Eye (tissue), 1 donor: ENCODE measurements around the gene CFAP47.
"Not testable (repeated sequence)": the region's sequence is repeated elsewhere in the genome, so short reads cannot be mapped to it uniquely, and the experiment has no call there.

Experiments used
- DNase-seq: peaks from one replicate; pipeline ENCODE4 v3.0.0-alpha.2; 2015

Gene CFAP47, protein sequence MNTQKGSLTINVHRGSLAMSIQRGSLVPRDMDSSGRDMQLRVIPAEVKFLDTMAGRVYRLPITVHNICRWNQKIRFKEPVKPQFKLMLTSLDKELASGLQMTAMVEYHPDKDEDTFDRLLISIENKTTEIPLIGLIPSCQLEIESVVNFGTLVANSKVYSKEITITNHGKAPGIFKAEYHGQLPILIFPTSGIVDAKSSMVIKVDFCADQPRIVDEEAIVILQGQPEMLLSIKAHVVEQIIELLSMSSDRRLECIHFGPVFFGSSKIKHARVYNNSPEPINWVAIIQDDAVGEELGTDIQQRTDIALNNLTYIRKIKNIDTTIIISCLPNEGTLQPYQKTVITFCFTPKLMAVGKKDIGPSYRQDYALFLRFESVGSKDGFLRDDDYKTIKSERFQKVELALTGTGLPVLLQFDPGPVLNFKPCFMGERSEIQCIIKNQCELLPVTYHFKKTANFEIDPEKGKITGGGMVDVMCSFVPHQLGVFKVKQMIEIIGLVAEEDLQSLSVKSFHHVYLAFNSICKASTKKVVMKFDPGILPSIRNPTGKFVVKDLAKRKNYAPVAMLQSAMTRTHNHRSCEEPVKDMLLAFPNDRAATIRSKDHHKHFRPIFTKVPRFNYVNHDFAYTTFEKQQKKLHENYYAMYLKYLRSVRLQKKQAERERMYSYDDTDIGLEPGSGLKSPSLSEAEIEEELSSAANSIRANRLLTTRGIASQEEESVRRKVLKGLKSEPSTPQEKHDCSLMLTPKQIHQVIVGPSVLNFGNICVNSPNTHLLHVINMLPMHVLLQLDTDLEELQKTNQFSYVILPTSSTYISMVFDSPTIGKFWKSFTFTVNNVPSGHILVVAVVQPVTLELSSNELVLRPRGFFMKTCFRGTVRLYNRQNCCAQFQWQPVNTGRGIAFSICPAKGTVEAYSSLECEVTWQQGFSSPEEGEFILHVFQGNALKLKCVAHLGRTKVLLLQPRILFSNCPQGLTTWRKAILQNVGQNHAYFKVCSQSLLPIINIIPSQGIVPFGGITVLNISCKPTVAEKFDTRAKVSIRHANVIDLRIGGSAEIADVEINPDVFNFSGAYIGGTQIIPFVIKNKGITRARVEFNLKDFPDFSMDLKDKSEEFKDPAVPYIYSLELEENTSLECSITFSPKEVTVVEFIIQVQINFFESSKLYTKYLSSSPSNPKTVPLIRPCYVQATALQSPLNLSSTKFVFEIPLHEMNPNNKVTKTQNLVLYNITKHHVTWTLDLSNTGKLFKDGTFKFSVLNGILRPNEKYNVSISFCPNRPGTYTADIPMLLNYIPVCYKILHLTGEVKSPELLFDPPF (N-terminal part only)

DNA sequence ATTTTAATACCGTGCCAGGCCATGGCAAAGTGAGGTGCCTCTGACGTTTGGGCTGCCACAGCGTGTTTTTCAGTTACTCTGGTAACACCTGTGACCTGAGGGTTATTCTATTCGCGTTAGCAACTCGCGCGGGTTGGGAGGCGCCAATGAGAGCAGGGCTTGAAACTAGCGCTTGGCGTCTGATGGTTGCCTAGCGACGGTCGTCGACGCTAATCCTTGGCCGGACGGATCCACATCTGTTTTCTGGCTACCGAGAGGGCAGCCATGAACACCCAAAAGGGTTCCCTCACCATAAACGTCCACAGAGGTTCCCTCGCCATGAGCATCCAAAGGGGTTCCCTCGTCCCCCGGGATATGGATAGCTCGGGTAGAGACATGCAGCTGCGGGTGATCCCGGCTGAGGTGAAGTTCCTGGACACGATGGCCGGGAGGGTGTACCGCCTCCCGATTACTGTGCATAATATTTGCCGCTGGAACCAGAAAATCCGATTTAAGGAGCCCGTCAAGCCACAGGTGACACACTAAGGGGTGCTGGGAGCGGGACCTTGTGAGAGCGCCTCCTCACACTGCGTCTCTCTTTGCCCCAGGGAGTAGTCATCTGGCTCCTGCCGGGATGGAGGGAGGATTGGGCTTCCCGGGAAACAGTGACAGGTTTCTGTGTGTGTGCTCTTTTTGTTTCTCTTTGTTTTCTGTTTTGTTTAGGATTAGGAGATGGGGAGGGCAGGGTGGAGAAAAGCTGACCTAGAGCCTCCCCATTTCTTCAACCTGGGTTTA, at the start of gene CFAP47:
Gene CFAP47, plus strand, starts transcription at position 199 of the 774 bp plus-strand sequence. Its CDS starts 66 bp downstream, at position 265.
- DNase-seq, result peak; percentile 83

DNA sequence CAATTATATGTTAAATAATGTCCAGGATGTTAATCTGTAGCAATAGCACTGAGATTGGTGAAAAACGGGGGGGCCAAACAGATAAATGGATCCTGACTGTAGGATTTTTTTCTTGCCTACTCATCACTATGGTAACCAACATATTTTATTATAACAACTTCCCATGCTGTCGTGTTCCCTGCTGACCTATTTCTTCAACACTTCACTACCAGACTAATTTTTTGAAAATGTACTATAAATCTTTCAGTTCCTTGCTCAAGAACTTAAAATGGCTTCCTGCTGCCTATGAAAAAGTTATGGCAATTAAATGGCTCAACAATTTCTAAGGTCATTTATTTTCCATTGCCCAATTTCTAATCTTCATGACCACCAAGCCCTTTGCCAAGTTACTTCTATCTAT, 38.9 kb upstream of the CFAP47 start:
- no peak for DNase-seq

DNA sequence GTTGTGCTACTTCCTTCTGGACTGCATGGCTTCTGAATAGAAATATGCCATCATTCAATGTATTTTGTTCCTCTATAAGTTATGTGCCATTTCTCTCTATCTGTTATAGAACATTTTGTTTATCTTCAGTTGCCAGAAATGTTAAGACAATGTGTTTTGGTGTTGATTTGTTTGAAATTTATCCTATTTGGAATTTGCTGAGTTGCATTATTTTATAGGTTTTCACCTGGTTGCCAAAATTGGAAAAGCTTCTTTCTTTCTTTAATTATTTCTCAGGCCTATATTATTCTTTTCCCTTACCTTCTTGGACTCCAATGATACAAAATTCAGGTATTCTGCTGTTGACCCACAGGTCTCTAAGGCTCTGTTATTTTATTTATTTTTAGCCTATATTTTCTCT, 33.4 kb upstream of the CFAP47 start:
- DNase-seq, result no peak

DNA sequence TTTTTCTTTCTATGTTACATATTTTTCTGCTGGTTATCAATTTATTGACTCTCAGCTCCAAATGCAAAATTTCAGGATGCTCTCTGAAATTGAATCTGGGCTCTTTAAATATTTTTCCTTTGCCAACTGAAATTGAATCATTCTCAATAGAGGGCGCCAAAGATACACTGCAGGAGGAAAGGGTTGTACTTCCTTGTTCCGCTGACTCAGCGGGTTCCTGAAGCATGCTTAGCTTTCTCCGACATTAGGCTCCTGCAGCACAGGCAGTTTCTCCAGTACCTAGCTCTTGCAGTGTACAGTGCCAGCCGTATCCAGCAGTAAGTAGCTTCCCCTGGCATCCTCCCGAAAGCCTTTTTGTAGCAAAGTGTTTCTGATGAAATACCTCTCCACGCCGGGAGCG, 28.8 kb upstream of the CFAP47 start:
- peak; percentile 66 for DNase-seq

DNA sequence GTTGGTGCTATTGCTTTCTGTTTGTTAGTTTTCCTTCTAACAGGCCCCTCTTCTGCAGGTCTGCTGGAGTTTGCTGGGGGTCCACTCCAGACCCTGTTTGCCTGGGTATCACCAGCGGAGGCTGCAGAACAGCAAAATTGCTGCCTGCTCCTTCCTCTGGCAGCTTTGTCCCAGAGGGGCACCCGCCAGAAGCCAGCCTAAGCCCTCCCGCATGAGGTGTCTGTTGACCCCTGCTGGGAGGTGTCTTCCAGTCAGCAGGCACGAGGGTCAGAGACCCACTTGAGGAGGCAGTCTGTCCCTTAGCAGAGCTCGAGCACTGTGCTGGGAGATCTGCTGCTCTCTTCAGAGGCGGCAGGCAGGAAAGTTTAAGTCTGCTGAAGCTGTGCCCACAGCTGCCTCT, 67.3 kb downstream of the CFAP47 start:
- not testable (repeated sequence) for DNase-seq

DNA sequence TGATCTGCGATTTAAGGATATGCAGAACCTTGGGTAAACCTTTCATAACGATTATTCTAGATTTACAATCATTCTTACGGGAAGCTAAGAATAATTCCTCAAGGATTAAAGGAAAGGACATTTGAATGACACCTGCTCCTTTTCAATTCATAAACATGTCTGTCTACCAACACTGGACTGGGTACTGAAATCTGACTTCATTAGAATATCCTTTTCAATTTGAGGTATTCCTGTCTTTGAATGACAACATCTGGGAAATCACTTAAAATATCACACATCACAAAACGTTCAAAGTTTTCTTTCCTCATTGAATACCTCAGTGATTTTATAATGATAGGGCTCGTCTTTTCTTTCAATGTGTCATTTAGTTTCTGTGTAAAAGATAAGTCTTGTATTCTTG, 87.7 kb downstream of the CFAP47 start:
- no peak for DNase-seq

DNA sequence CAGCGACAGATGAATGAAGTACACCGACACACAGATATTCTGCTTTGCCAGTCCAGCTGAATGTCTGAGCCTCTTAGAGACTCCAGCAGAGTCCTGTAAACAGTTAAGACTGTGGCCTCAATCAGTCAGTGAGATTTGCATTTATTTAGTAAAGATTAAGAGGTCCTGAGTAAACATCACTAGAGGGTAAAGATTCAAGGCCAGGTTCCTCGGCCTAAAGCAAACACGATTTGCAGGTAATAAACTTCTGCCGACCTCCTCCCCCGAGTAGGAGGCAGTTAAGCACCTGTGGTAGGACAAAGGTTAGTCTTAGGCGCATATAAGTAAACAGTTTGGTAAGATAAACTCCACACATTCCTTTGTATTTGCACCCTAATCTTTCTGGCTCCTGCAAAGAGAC, 99.6 kb downstream of the CFAP47 start:
- DNase-seq, result no peak

DNA sequence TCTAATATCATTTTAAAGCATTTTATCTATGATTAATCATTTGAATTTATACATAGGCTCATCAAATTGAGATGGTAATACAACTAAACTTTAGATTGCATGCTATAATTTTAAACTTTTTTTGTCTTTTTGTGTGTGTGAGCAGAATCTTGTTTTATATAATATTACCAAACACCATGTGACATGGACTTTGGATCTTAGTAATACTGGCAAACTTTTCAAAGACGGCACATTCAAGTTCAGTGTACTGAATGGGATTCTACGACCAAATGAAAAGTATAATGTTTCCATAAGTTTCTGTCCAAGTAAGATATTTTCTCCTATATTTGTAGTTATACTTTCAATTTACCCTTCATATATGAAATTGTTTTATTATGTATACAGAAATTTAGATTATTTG, 116.0 kb downstream of the CFAP47 start:
- no peak for DNase-seq

DNA sequence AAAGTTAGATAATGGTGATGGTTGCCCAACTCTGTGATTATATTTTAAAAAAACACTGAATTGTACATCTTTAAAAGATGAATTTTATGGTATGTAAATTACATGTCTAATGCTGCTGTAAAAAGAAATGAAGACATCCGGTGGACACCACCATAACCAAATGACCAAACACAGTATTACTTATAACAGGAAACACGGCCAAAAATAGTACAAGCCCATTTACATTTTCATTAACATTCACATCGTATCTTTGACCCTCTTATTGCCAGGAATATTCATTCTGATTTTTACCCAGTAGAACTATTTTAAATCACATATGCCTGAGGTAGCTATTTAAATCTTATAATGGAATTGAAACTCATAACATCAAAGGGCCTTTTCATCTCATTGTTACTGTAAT, 143.2 kb downstream of the CFAP47 start:
- DNase-seq, result no peak

DNA sequence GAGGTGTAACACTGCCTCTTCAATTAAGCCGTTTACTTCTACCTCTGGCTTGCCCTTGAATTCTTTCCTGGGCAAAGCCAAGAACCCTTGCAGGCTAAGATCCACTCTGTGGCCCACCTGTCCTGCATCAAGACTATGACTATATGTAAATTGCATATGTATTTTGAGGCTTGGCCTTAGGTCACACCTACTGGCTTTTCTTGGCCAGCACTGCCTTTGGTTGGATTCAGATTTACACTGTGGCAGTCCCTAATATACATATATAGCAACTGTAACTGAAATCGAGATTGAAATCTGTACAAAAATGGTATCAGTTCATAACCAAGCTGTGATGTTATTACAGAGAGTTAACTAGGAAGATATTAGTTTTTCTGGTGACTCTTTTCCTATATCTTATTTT, 151.5 kb downstream of the CFAP47 start:
- DNase-seq, result no peak

DNA sequence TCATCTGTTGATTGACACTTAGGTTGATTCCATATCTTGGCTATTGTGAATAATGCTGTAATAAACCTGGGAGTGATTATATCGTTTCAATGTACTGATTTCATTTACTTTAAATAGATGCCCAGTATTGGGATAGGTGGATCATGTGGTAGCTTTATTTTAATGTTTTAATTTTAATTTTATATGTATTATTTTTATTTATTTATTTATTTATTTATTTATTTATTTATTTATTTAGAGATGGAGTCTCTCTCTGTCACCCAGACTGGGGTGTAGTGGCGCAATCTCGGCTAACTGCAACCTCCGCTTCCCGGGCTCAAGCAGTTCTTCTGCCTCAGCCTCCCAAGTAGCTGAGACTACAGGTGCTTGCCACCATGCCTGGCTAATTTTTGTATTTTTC, 155.5 kb downstream of the CFAP47 start:
- DNase-seq, result not testable (repeated sequence)

DNA sequence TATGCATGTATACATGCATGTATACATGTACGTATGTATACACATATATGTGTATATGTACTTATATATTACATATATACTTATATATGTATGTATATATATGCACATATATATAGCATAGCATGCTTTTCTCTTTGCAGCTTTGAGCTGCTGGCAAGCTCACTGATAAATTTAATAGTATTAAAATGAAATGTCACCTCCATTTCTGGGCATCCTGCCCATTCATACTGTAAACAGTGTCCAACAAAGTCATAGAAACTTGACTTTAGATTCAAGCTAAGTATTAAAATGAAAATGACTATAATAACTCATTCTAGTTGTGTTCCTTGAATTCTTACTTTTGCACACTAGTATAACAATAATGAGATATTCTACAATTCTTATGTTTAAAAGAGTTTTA, 163.7 kb downstream of the CFAP47 start:
- no peak for DNase-seq

DNA sequence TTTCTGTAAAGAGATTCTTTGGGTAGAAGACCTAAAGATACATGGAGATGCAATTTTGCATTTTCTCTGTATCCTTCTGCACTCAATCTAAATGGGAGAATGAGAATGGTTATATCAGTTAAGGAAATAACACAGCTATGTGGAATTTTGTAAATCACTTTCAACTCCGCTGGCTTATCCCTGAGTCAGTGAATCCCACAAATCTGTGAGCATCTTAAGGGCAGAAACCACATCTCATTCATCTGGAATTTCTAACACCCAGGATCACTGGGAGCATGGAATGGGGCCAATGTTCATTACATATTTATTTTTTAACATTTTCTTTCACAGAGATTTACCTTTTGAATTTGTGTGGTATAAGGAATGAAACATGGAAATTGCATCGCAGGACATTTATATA, 167.8 kb downstream of the CFAP47 start:
- no peak for DNase-seq

DNA sequence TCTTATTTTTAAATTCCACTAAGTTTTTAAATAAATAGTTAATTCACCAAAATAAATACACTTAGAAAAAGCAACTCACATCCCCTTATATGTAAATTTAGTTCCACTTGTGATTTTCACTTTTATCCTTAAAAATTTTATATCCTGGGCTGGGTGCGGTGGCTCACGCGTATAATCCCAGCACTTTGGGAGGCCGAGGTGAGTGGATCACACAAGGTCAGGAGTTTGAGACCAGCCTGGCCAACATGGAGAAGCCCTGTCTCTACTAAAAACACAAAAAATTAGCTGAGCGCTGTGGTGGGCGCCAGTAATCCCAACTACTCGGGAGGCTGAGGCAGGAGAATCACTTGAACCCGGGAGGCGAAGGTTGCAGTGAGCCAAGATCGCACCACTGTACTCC, 169.4 kb downstream of the CFAP47 start:
- not testable (repeated sequence) for DNase-seq

DNA sequence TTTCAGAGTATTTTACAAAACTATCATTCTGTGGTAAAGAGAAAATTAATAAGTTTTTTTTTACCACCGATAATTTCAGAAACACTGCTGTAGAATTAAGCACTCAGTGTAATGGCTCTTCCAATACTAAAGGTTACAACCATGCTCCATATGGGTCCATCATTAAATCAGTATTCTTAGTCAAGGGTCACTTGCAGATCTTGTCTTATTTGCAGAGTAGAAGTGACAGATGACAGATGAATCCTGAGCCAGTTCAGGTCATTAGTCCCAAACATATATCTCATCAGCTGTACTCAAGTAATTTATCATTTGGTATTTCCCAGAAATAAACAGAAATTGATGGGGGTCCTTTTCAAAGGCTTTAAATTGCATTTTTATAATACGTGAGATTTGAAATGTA, 182.9 kb downstream of the CFAP47 start:
- DNase-seq, result no peak

DNA sequence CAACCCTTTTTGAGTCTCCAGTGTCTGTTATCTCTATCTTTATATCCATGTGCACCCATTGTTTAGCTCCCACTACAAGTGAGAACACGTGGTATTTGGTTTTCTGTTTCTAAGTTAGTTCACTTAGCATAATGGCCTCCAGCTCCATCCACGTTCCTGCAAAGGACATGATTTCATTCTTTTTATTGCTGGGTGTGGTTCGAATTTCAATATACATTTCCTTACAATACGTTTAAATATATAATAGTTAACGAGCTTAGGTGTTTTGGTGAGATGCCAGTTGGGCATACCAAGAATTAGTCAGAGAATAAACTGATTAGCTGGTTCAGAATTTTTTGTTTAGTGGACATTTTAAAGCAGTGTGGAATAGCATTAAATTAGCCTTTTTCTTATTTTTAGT, 196.7 kb downstream of the CFAP47 start:
- no peak for DNase-seq

DNA sequence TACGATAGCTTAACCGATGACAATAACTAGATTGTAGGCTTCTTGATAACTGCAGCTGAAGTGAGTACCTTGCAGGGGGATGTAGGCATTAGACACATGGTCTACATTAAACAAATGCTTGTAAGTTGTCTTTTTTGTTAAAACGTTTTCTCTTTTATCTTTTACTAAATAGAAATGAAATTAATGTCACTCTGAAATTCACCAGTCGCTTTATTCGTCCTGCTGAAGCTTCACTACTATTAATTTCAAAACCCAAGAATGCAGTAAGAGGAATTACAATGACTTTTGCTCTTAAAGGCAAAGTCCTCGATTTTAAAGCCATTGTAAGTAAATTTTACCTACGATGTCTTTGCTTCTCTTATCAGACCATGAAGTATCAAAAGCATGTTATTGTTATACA, 239.7 kb downstream of the CFAP47 start:
- no peak for DNase-seq

DNA sequence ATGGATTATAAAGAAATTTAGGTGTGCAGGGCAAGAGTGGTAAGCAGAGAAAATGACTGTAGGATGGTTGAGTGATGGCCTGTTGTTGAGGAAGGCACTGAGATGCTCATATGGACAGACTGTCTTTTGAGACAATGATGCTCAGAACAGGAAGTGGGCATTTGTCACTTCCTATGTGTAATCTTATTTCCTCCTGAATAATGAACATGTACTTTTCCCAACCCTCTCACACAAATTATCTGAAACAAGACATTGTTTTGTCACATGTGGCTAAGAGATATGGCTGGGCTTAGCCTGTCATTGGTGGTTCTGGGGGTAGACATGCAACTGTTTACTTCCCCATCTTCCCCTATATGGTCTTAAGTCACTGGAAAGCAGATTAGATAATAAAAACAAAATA, 240.5 kb downstream of the CFAP47 start:
- DNase-seq, result no peak

DNA sequence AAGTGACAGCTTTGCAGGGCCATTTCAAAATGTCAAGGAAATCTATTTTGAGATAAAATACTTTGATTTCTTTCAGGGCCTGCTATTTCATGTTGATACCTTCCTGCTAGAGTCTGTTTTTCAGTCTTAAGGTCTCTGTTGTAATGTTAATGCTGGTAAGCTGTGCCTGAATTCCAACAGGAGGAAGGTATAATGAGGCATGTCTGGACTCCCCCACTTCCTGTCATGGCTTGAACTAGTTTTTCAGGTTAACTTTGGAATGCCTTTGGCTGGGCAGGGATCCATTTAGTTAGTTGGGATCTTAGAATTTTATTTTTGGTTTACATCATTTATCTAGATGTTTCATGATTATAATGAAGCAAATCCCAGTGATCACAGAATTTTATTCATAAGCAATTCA, 279.0 kb downstream of the CFAP47 start:
- no peak for DNase-seq

DNA sequence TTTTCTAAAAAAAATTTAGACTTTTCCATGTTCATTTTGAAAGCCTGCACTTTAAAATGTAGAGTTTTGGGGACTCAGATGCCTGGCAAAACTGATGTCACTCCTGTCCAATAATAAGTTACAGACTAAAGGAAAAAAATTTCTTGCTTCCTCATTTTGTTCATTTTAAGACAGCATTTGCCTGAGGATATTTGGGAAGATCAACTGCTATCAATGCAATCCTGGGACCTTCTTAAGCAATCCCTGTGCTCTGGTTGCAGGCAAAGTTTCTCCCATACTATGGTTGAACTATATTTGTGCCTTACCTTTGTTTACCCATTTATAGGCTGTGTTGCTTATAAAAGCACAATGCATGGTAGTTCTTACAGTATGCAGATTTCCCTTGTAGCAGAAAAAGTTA, 280.4 kb downstream of the CFAP47 start:
- no peak for DNase-seq

DNA sequence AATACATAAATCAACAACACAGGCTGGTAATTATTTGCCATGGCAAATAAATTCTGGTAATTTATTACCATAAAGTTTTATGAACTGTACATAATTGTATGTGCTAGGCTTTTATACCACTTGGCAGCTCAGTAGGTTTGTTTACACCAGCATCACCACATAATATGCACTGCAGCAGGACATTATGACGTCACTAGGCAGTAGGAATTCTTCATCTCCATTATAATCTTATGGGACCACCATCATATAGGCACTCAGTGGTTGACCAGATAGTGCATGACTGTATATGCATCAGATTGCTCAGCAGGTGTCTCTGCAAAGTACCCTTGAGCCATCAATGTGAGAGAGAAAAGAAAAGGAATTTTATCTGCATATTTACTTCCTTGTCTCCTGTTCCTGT, 295.4 kb downstream of the CFAP47 start:
- no peak for DNase-seq

DNA sequence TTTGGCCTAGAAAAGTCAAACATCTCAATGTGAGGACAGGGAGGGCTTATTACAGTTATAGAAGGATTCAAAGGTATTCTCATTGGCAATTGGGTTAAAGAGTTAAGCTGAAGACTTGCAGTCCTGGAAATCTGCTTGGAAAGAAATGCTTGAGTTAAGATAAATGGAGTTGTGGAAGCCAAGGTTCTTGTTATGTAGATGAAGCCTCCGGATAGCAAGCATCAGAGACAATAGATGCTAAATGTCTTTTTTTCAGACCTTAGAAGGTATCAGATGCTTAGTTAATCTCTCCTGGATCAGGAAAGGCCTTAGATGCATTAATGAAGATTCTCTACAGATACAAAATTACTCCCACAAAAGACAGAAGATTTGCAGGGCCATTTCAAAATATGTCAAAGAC, 299.3 kb downstream of the CFAP47 start:
- no peak for DNase-seq
